Thymus (tissue), 11 donors: Measurements from ENCODE around the gene PRAMEF5. TPM values are rescaled to one million over a fixed set of nuclear protein-coding genes. Genes with fewer than 3 reads are reported as not detected.
"Not testable (repeated sequence)": the region's sequence is repeated elsewhere in the genome, so short reads cannot be mapped to it uniquely, and the experiment has no call there.

ENCODE experiments used
- DNase-seq, 9 donors: peaks; one replicate each; pipeline ENCODE4 v3.0.0-alpha.2; 2013; ENCODE audit warnings: low spot score in 9 of 9, low read depth in 6 of 9, missing footprints in 1 of 9
- H3K27ac ChIP-seq, 2 donors: one replicate each; pipeline ENCODE4 v1.5.1; 2013; ENCODE audit warnings: control low read depth in 1 of 2, low read depth in 1 of 2, low read length in 1 of 2, mild to moderate bottlenecking in 1 of 2, moderate library complexity in 1 of 2
- H3K27me3 ChIP-seq, 2 donors: one replicate each; pipeline ENCODE4 v1.5.1; 2013; ENCODE audit warnings: low read length in 1 of 2; ENCODE audit not compliant: control insufficient read depth in 2 of 2, insufficient read depth in 1 of 2
- H3K36me3 ChIP-seq, 2 donors: one replicate each; pipeline ENCODE4 v1.5.1; 2013; ENCODE audit warnings: low read length in 1 of 2, mild to moderate bottlenecking in 1 of 2, moderate library complexity in 1 of 2; ENCODE audit not compliant: control insufficient read depth in 2 of 2, insufficient read depth in 2 of 2
- H3K4me1 ChIP-seq, 2 donors: one replicate each; pipeline ENCODE4 v1.5.1; 2013; ENCODE audit warnings: low read length in 2 of 2; ENCODE audit not compliant: control insufficient read depth in 2 of 2, insufficient read depth in 2 of 2
- H3K4me3 ChIP-seq, 2 donors: one replicate each; pipeline ENCODE4 v1.5.1; 2013; ENCODE audit warnings: low read length in 2 of 2, control low read depth in 1 of 2, mild to moderate bottlenecking in 1 of 2
- H3K9me3 ChIP-seq, 2 donors: one replicate each; pipeline ENCODE4 v1.5.1; 2013; ENCODE audit warnings: low read length in 1 of 2, mild to moderate bottlenecking in 1 of 2; ENCODE audit not compliant: control insufficient read depth in 2 of 2, insufficient read depth in 1 of 2
- WGBS: extraction: QIAGEN DNeasy Blood & Tissue Kit; methylation state at CpG from one replicate; pipeline ENCODE4 v1.1.7; 2013; 5-methylcytosine and 5-hydroxymethylcytosine counted together
- polyA plus RNA-seq: library from polyadenylated mRNA; stranded (reverse); fragments of 200-250 nt; gene quantifications from one replicate; pipeline ENCODE4 v1.2.3, GENCODE V29; 2013
- total RNA-seq: library from RNA; stranded (reverse); fragments of 120-200 nt; gene quantifications from one replicate; pipeline ENCODE4 v1.2.4, GENCODE V29; 2013
- donor health status: healthy.

PRAMEF5 gene
- total and polyA plus RNA-seq, 2 donors, result not detected

- not testable (repeated sequence) for H3K27ac ChIP-seq, H3K4me3 ChIP-seq, DNase-seq, H3K4me1 ChIP-seq, H3K36me3 ChIP-seq, H3K9me3 ChIP-seq, H3K27me3 ChIP-seq
- 88% methylated on average over 2 of the region's 2 CpGs for WGBS
These were observed 7.5 kb upstream of the PRAMEF5 start for GRCh38 chr1:13246554-13246871.

GRCh38 chr1:13247122-13247521 is 6.9 kb upstream of the PRAMEF5 start:
- H3K27me3 ChIP-seq, H3K9me3 ChIP-seq, H3K4me3 ChIP-seq, H3K36me3 ChIP-seq, DNase-seq, H3K27ac ChIP-seq, H3K4me1 ChIP-seq: not testable (repeated sequence)
- WGBS, result 90% methylated on average over 6 of the region's 7 CpGs

- H3K27ac ChIP-seq, H3K4me1 ChIP-seq, DNase-seq, H3K27me3 ChIP-seq, H3K36me3 ChIP-seq, H3K4me3 ChIP-seq, H3K9me3 ChIP-seq: not testable (repeated sequence)
- 34% methylated on average over 2 of the region's 3 CpGs for WGBS
These were observed 11.1 kb downstream of the PRAMEF5 start for GRCh38 chr1:13265124-13265523.

GRCh38 chr1:13277016-13277415 is 23.0 kb downstream of the PRAMEF5 start:
- H3K9me3 ChIP-seq, H3K36me3 ChIP-seq, H3K27ac ChIP-seq, H3K4me1 ChIP-seq, DNase-seq, H3K27me3 ChIP-seq, H3K4me3 ChIP-seq: not testable (repeated sequence)
- WGBS, result 63% methylated on average over 5 of the region's 6 CpGs

- WGBS, result 89% methylated on average over 3 of the region's 3 CpGs
- not testable (repeated sequence) for H3K27me3 ChIP-seq, H3K9me3 ChIP-seq, H3K36me3 ChIP-seq, H3K4me3 ChIP-seq, H3K27ac ChIP-seq, DNase-seq, H3K4me1 ChIP-seq
These were observed 25.6 kb downstream of the PRAMEF5 start for GRCh38 chr1:13279617-13280016.

GRCh38 chr1:13285037-13285436 is 31.0 kb downstream of the PRAMEF5 start, which contains the start of gene PRAMEF8:
PRAMEF8 (minus strand) TSS chr1:13285137; CDS start chr1:13284091, 1,046 bp downstream.
- H3K4me1 ChIP-seq, H3K27me3 ChIP-seq, DNase-seq, H3K9me3 ChIP-seq, H3K4me3 ChIP-seq, H3K36me3 ChIP-seq, H3K27ac ChIP-seq: not testable (repeated sequence)
- no CpG with 5 or more reads among the region's 1 CpG for WGBS

- not testable (repeated sequence) for DNase-seq, H3K9me3 ChIP-seq, H3K4me3 ChIP-seq, H3K36me3 ChIP-seq, H3K27ac ChIP-seq, H3K4me1 ChIP-seq, H3K27me3 ChIP-seq
- WGBS, result 84% methylated on average over 2 of the region's 3 CpGs
These were observed 35.0 kb downstream of the PRAMEF5 start for GRCh38 chr1:13289030-13289429.

- H3K27ac ChIP-seq, H3K4me1 ChIP-seq, H3K27me3 ChIP-seq, H3K4me3 ChIP-seq, H3K36me3 ChIP-seq, H3K9me3 ChIP-seq, DNase-seq: not testable (repeated sequence)
- 97% methylated on average over 2 of the region's 5 CpGs for WGBS
These were observed 43.4 kb downstream of the PRAMEF5 start for GRCh38 chr1:13297216-13297931.

- H3K4me1 ChIP-seq, DNase-seq: not testable (repeated sequence)
- WGBS, result 98% methylated on average over 8 of the region's 27 CpGs
These were observed 44.7 kb downstream of the PRAMEF5 start for GRCh38 chr1:13298699-13299098.

GRCh38 chr1:13302197-13302596 is 48.2 kb downstream of the PRAMEF5 start:
- not testable (repeated sequence) for H3K27me3 ChIP-seq, H3K4me3 ChIP-seq, H3K36me3 ChIP-seq, H3K9me3 ChIP-seq, DNase-seq, H3K4me1 ChIP-seq, H3K27ac ChIP-seq

More at GRCh38 chr1:13298699-13299098, 44.7 kb downstream of the PRAMEF5 start:
- not testable (repeated sequence) for H3K4me3 ChIP-seq, H3K9me3 ChIP-seq, H3K27me3 ChIP-seq, H3K36me3 ChIP-seq, H3K27ac ChIP-seq
